GM19468 (cell line): ENCODE results near the gene PPP5C.
"Not testable (repeated sequence)": the region's sequence is repeated elsewhere in the genome, so short reads cannot be mapped to it uniquely, and the experiment has no call there.

Experiments
- ATAC-seq: cut with Tn5 transposase; IDR thresholded peaks from one replicate; pipeline ENCODE4 v1.9.1; 2021; ENCODE audit warnings: mild to moderate bottlenecking, moderate library complexity, moderate number of reproducible peaks; ENCODE audit not compliant: unreplicated experiment; ENCODE audit errors: extremely low read depth

PPP5C gene

DNA sequence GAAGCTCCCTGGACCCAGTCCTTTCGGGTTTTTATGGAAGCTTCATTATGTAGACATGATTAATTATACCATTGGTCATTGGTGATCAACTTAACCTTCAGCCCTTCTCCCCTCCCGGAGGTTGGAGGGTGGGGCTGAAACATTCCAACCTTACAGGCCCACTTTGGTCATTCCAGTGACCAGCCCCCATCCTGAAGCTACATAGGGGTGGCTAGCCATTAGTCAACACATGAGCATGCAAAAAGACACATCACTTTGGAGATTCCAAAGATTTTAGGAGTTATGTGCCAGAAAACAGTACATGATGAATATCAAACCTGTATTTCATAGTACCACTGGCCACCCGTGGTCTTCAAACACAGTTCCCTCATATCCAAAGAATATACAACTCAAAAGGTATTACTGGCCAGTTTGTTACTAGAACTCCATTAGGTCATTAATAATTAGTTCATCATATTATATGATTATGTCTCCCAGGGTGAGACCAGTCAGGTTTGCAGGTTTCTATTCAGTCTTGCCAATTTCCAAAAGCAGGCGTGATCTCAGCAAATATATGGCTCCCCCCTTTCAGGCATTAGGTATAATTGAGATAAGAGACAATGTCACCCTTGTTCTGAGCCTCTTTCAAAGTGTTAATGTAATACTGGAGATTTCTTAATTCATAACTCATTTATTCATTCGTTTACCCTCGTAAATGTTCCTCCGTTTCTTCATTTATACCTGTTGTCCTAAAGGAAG lies 11.1 kb downstream of the PPP5C start:
- ATAC-seq = no peak

DNA sequence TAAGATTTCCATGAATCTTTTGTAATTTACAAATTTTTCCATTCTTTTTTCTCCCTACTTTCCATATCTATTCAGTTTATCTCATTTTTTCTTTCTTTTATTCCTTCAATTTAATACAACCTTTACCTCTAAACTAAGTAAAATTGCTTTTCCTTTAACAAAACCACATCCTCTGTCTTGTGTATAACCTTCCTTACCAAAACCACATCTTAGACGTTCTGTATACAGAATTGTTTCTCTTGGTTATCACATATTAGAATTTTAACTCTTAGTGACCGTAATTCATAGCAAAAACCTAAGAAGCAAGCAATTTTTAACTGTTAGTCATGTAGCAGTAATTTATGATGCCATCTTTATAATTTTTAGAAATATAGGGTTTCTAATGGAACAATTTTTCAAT lies 15.0 kb downstream of the PPP5C start:
- ATAC-seq = no peak

GRCh38 chr19:46364359-46364758 lies 17.5 kb downstream of the PPP5C start:
- ATAC-seq = no peak

GRCh38 chr19:46365561-46365960 lies 18.7 kb downstream of the PPP5C start:
- no peak for ATAC-seq

DNA sequence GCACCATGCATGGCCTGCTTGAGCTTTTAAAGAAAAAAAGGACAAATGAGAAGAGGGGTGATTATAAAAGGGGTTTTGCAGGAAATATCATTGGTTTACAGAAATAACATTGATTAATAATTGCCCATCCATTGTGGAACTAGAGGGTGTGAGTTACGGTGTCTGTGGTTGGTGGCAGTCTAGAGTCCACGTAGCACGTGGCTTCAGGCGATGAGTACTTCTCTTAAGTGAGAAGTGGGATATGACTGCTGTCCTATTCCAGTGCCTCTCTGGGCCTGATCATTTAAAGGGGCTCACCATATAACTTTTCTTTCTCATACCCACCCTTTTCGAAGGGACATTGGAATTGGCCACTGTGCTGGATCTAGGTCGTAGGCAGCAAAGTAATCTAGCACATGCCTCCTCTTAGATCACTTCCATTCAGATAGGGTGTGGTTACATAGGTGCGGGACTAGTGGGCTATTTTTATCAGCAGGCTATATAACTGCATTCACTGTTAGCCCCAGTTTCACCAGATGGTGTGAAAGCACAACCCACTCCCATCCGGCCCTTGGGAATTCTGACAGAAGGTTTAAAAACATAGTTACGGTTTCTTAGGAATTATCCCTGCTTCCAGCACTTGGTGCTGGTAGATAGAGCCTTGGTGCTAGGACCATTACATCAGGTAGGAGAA lies 19.9 kb downstream of the PPP5C start:
- no peak for ATAC-seq

- no peak for ATAC-seq
These were observed 20.5 kb downstream of the PPP5C start for GRCh38 chr19:46367426-46367825.

DNA sequence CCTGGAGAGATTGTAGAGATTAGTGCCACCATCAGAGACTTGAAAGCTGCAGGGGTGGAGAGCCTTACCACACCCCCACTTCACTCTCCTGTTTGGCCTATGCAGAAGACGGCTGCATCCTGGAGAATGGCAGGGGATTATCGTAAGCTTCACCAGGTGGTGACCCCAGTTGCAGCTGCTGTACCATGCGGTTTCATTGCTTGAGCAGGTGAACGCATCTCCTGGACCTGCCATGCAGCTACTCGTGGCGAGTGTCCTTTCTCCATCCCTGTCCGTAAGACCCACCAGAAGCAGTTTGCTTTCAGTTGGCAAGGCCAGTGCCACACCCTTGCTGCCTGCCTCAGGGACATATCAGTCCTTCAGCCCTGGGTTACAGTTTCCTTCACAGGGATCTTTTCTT lies 21.2 kb downstream of the PPP5C start:
- ATAC-seq = no peak

GRCh38 chr19:46369817-46370216 lies 22.9 kb downstream of the PPP5C start:
- no peak for ATAC-seq

DNA sequence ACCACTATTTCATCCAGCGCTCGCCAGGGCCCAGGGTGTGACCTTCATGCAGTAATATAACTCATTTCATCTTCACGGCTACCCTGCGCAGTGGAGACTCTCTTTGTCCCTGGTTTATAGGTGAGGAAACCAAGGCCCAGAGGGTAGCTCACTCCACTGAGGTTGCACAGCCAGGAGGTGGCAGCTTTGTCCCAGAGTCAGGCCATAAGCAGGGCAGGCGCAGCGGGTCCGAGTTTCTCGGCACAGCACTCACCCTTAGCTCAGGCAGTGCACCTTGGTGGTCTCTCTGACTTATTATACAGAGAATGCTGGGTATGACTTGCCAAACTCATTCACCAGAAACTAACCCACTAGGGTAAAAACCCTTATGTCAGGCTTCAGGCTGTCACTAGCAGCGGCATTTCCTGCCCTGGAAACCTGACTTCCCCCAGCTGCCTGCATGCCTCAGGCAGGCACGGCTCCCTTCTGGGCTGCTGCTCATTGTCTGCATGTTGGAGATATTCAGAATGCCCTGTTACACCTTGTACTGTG lies 24.5 kb downstream of the PPP5C start:
- ATAC-seq = no peak

DNA sequence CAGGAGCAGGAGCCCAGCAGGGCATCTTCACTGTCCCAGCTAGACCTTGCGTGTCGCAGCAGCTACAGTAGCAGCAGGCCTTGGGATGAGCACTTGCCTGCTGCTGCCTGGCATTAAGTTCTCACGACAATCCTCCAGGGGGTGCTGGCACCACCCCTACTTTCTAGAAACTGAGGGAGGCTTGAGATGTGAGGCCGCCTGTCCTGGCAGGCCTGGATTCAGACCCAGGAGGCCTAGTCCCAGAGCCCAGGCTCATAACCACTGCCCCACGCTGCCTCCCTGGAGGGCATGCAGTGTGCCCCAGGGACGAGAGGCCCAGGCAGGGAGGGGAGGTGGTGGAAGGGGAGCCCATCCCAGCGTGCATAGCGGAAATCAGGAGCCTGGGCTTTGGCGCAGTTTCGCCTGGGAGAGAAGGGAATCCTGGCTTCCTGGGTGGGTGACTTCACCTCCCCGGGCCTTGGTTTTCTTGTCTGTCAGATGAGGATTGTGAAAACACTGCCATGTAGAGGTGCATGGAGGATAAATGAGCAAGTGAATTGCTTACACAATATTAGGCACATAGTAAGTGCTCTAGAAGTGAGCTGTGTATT lies 26.1 kb downstream of the PPP5C start:
- ATAC-seq = no peak

- no peak for ATAC-seq
These were observed 26.8 kb downstream of the PPP5C start for GRCh38 chr19:46373491-46374359.

GRCh38 chr19:46374536-46375475 lies 27.9 kb downstream of the PPP5C start:
- no peak for ATAC-seq

GRCh38 chr19:46375476-46376067 lies 28.7 kb downstream of the PPP5C start:
- not testable (repeated sequence) for ATAC-seq

- ATAC-seq = no peak
These were observed 29.6 kb downstream of the PPP5C start for GRCh38 chr19:46376241-46377153.

DNA sequence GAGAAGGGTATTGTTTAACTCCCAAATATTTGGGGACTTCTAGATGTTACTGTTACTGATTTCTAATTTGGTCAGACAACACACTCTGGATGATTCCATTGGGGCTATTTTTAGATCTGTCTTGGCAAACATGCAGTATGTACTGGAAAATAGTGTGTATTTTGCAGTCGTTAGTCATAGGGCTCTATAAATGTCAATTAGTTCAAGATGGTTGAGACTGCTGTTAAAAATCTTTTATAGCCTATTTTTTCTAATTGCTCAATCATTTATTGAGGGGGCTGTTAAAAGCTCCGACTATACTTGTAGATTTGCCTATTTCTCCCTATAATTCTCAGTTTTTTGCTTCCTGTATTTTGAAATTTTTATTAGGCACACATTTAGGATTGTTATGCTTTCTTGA lies 31.4 kb downstream of the PPP5C start:
- no peak for ATAC-seq

DNA sequence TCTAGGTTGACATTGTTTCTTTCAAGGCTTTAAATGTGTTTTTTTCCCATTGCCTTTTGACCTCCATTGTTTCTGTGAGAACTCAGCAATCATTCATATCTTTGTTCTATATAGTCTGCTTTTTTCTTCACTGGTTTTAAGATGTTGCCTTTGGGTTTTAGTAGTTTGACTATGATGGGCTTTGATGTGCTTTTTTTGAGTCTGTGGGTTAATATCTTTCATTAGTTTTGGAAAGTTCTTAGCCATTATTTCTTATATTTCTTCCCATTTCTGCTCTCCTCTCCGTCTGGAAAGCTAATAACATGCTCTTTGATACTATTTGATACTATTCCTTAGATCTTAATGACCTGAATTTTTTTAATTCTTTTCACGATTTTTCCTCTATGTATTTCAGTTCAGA lies 33.8 kb downstream of the PPP5C start:
- ATAC-seq = no peak

- ATAC-seq = no peak
These were observed 34.5 kb downstream of the PPP5C start for GRCh38 chr19:46381346-46381745.
